Smooth muscle cell (in vitro differentiated cells): ENCODE data around the gene ZNF652. TPM values are rescaled to one million over a fixed set of nuclear protein-coding genes. Genes with fewer than 3 reads are reported as not detected.

Source experiments
- DNase-seq: peaks from one replicate; lab custom pipeline; 2025; ENCODE audit not compliant: unreplicated experiment; lab: John Stamatoyannopoulos, UW
- H2AFZ ChIP-seq: fragments of 200-600 bp; sonication (generic); 2 replicates; pipeline ENCODE4 v1.6.0; 2016; ENCODE audit warnings: antibody characterized with exemption, low read depth, mild to moderate bottlenecking
- H3F3A ChIP-seq: fragments of 200-600 bp; sonication (generic); 2 replicates; pipeline ENCODE4 v1.6.0; 2017; ENCODE audit warnings: antibody characterized with exemption, low read depth
- H3K27ac ChIP-seq: fragments of 200-600 bp; sonication (generic); 2 replicates; pipeline ENCODE4 v1.5.1; 2016; ENCODE audit warnings: low read depth, mild to moderate bottlenecking
- H3K27me3 ChIP-seq: fragments of 200-600 bp; sonication (generic); 2 replicates; pipeline ENCODE4 v1.6.1; 2016; ENCODE audit warnings: low read depth, mild to moderate bottlenecking
- H3K36me3 ChIP-seq: fragments of 200-600 bp; sonication (generic); 2 replicates; pipeline ENCODE4 v1.5.1; 2016; ENCODE audit warnings: low read depth
- H3K4me1 ChIP-seq: fragments of 200-600 bp; sonication (generic); 2 replicates; pipeline ENCODE4 v1.5.1; 2016; ENCODE audit warnings: low read depth
- H3K4me2 ChIP-seq: fragments of 200-600 bp; sonication (generic); 2 replicates; pipeline ENCODE4 v1.6.0; 2016; ENCODE audit warnings: mild to moderate bottlenecking
- H3K4me3 ChIP-seq: fragments of 200-600 bp; sonication (generic); 2 replicates; pipeline ENCODE4 v1.5.1; 2016; ENCODE audit warnings: mild to moderate bottlenecking
- H3K79me2 ChIP-seq: fragments of 200-600 bp; sonication (generic); 2 replicates; pipeline ENCODE4 v1.6.0; 2016; ENCODE audit warnings: low read depth, mild to moderate bottlenecking
- H3K9ac ChIP-seq: fragments of 200-600 bp; sonication (generic); 2 replicates; pipeline ENCODE4 v1.6.0; 2016; ENCODE audit warnings: low read depth
- H3K9me3 ChIP-seq: fragments of 200-600 bp; sonication (generic); replicated peaks from 2 replicates; pipeline ENCODE4 v1.5.1; 2016; ENCODE audit warnings: low read depth
- H4K20me1 ChIP-seq: fragments of 200-600 bp; sonication (generic); 2 replicates; pipeline ENCODE4 v1.6.0; 2016; ENCODE audit warnings: low read depth
- CTCF ChIP-seq: fragments of 200-600 bp; sonication (generic); IDR thresholded peaks from 2 replicates; pipeline ENCODE4 v1.5.1; 2017; ENCODE audit warnings: borderline replicate concordance, mild to moderate bottlenecking, antibody characterized with exemption; ENCODE audit not compliant: insufficient read depth, poor library complexity, severe bottlenecking
- WGBS: methylation state at CpG from one replicate; pipeline ENCODE4 v1.1.7; 2016; ENCODE audit warnings: low lambda C conversion rate; 5-methylcytosine and 5-hydroxymethylcytosine counted together
- polyA plus RNA-seq: library from polyadenylated mRNA; unstranded; fragments of >200 nt; fragmentation: Nextera tagmentation; extraction: Ambion mirVana; gene quantifications from 2 replicates; pipeline ENCODE4 v1.2.1, GENCODE V29; 2016
- total RNA-seq: library from RNA; depleted of rRNA; stranded (reverse); fragments of >200 nt; gene quantifications from 2 replicates; pipeline ENCODE4 v1.2.3, GENCODE V29; 2014

Gene ZNF652
- total and polyA plus RNA-seq, 2 experiments from 2014 or later: 18.3 to 48.8 TPM

- Histone ChIP-seq H3K4me1 (no peaks in the 10 kb centered on the region), H2AFZ (no peak overlapping the region), H3F3A (no peaks in the 10 kb centered on the region), H3K9ac (no peak overlapping the region), H4K20me1 (peaks cover 96% of the 10 kb centered on the region), H3K4me3 (no peak overlapping the region), H3K36me3 (no peaks in the 10 kb centered on the region), H3K27me3 (no peaks in the 10 kb centered on the region), H3K4me2 (no peak overlapping the region), H3K27ac (peak overlapping the region; percentile 7), H3K9me3 (no peaks in the 10 kb centered on the region), H3K79me2 (peaks cover 70% of the 10 kb centered on the region)
- 80% methylated on average over 5 of the region's 5 CpGs for WGBS
- DNase-seq: no peak
- TF ChIP-seq CTCF: no peak
These were observed 33.9 kb downstream of the ZNF652 start for GRCh38 chr17:49327835-49328784.

GRCh38 chr17:49325980-49326379 is 36.1 kb downstream of the ZNF652 start:
- Histone ChIP-seq H3K4me3 (no peak overlapping the region), H3K27ac (no peak overlapping the region), H3K36me3 (no peaks in the 10 kb centered on the region), H3K9ac (no peak overlapping the region), H4K20me1 (peaks cover 94% of the 10 kb centered on the region), H3K27me3 (no peaks in the 10 kb centered on the region), H3K4me2 (no peak overlapping the region), H3K9me3 (no peaks in the 10 kb centered on the region), H3F3A (no peaks in the 10 kb centered on the region), H3K4me1 (no peaks in the 10 kb centered on the region), H3K79me2 (peaks cover 62% of the 10 kb centered on the region), H2AFZ (no peak overlapping the region)
- WGBS: 97% methylated on average over 2 of the region's 2 CpGs
- no peak for DNase-seq
- TF ChIP-seq CTCF: no peak

- no peaks in the 10 kb centered on the region for H3K36me3 ChIP-seq
- TF ChIP-seq CTCF: no peak
- no peak for DNase-seq
These were observed 43.5 kb downstream of the ZNF652 start for GRCh38 chr17:49318435-49318965.

More at GRCh38 chr17:49318435-49318965, 43.5 kb downstream of the ZNF652 start:
- Histone ChIP-seq H3K9me3 (no peaks in the 10 kb centered on the region), H3F3A (no peaks in the 10 kb centered on the region), H4K20me1 (peaks cover 84% of the 10 kb centered on the region), H3K4me2 (no peak overlapping the region), H3K27ac (no peak overlapping the region), H2AFZ (no peak overlapping the region), H3K79me2 (peaks cover 34% of the 10 kb centered on the region), H3K27me3 (no peaks in the 10 kb centered on the region), H3K4me1 (no peaks in the 10 kb centered on the region), H3K9ac (no peak overlapping the region), H3K4me3 (no peak overlapping the region)
- WGBS: 91% methylated on average over 6 of the region's 6 CpGs
